GM04503 (cell line): ENCODE data around the gene MS4A8.
"Not testable (repeated sequence)": the region's sequence is repeated elsewhere in the genome, so short reads cannot be mapped to it uniquely, and the experiment has no call there.

Source experiments
- DNase-seq: peaks from one replicate; pipeline ENCODE4 v3.0.0-alpha.2; 2012; ENCODE audit warnings: low read depth

Gene MS4A8

GRCh38 chr11:60699284-60699691, at the start of gene MS4A8:
Gene MS4A8 (plus strand): TSS chr11:60699612. CDS start chr11:60700861, 1,249 bp downstream.
- DNase-seq = no peak

GRCh38 chr11:60657888-60658287, 41.5 kb upstream of the MS4A8 start:
- no peak for DNase-seq

GRCh38 chr11:60658409-60658808, 41.0 kb upstream of the MS4A8 start:
- no peak for DNase-seq

- no peak for DNase-seq
Measured at GRCh38 chr11:60672255-60672654, 27.2 kb upstream of the MS4A8 start.

- DNase-seq = not testable (repeated sequence)
Measured at GRCh38 chr11:60678231-60678630, 21.2 kb upstream of the MS4A8 start.

- DNase-seq = no peak
Measured at GRCh38 chr11:60679879-60680278, 19.5 kb upstream of the MS4A8 start.

GRCh38 chr11:60680455-60681119, 18.8 kb upstream of the MS4A8 start:
- no peak for DNase-seq

- DNase-seq = not testable (repeated sequence)
Measured at GRCh38 chr11:60684541-60684848, 14.9 kb upstream of the MS4A8 start.

- no peak for DNase-seq
Measured at GRCh38 chr11:60691661-60692060, 7.8 kb upstream of the MS4A8 start.

GRCh38 chr11:60699936-60700335, 524 bp downstream of the MS4A8 start:
- no peak for DNase-seq

- DNase-seq = no peak
Measured at GRCh38 chr11:60700689-60701468, 1.5 kb downstream of the MS4A8 start.

- no peak for DNase-seq
Measured at GRCh38 chr11:60701469-60701818, 2.0 kb downstream of the MS4A8 start.

GRCh38 chr11:60703374-60703773, 4.0 kb downstream of the MS4A8 start:
- DNase-seq = no peak

- no peak for DNase-seq
Measured at GRCh38 chr11:60705895-60706294, 6.5 kb downstream of the MS4A8 start.

- DNase-seq = no peak
Measured at GRCh38 chr11:60706931-60707330, 7.5 kb downstream of the MS4A8 start.

- no peak for DNase-seq
Measured at GRCh38 chr11:60710482-60710881, 11.1 kb downstream of the MS4A8 start.

GRCh38 chr11:60711276-60711675, 11.9 kb downstream of the MS4A8 start:
- no peak for DNase-seq

GRCh38 chr11:60713423-60713822, 14.0 kb downstream of the MS4A8 start:
- not testable (repeated sequence) for DNase-seq

GRCh38 chr11:60717956-60718355, 18.5 kb downstream of the MS4A8 start:
- no peak for DNase-seq

- no peak for DNase-seq
Measured at GRCh38 chr11:60718524-60719316, 19.3 kb downstream of the MS4A8 start.

- DNase-seq = no peak
Measured at GRCh38 chr11:60719391-60719790, 20.0 kb downstream of the MS4A8 start.

GRCh38 chr11:60720460-60720859, 21.0 kb downstream of the MS4A8 start:
- no peak for DNase-seq

GRCh38 chr11:60724420-60724819, 25.0 kb downstream of the MS4A8 start, which contains the start of gene MS4A18:
Gene MS4A18 (plus strand): TSS chr11:60724720.
- no peak for DNase-seq
